Psoas muscle (tissue), 8 donors: ENCODE data around the gene DDX41. TPM values are rescaled to one million over a fixed set of nuclear protein-coding genes. Genes with fewer than 3 reads are reported as not detected.

Experiments used
- ATAC-seq, 4 donors: fragments of 200-7000 bp; cut with Tn5 transposase; one replicate each; pipeline ENCODE4 v1.9.1; 2020; ENCODE audit warnings: moderate library complexity in 3 of 4, mild to moderate bottlenecking in 2 of 4
- DNase-seq, 2 donors: peaks; one replicate each; pipeline ENCODE4 v3.0.0-alpha.2; 2020
- H3K27ac ChIP-seq: fragments of 200-600 bp; one replicate; pipeline ENCODE4 v1.8.0; 2022
- H3K27me3 ChIP-seq, 3 donors: fragments of 200-600 bp in 1 of 3; one replicate each; pipeline versions ENCODE4 v1.6.1 to v1.8.0; 2013 to 2022; ENCODE audit warnings: low read length in 2 of 3, mild to moderate bottlenecking in 2 of 3, moderate library complexity in 1 of 3; ENCODE audit not compliant: insufficient read depth in 3 of 3
- H3K36me3 ChIP-seq, 2 donors: fragments of 200-600 bp in 1 of 2; one replicate each; pipeline versions ENCODE4 v1.6.1 to v1.8.0; 2013 to 2022; ENCODE audit warnings: low read depth in 1 of 2, mild to moderate bottlenecking in 1 of 2, moderate library complexity in 1 of 2; ENCODE audit not compliant: insufficient read depth in 1 of 2
- H3K4me1 ChIP-seq: fragments of 200-600 bp; one replicate; pipeline ENCODE4 v1.8.0; 2022
- H3K4me3 ChIP-seq: fragments of 200-600 bp; one replicate; pipeline ENCODE4 v1.8.0; 2022; ENCODE audit warnings: mild to moderate bottlenecking
- H3K9me3 ChIP-seq: fragments of 200-600 bp; one replicate; pipeline ENCODE4 v1.8.0; 2022
- CTCF ChIP-seq: fragments of 200-600 bp; IDR thresholded peaks from one replicate; pipeline ENCODE4 v1.8.0; 2022; ENCODE audit warnings: antibody characterized with exemption
- WGBS, 3 donors: extraction: QIAGEN DNeasy Blood & Tissue Kit; methylation state at CpG; one replicate each; pipeline versions ENCODE4 v1.1.6 to v1.1.7; 2013; 5-methylcytosine and 5-hydroxymethylcytosine counted together
- intact Hi-C, 2 donors: fragments of 100-400 bp; cut with DNase I; formaldehyde crosslinking; loops; one replicate each; pipeline versions ENCODE4 v1.11.0 to v1.14.2; 2022
- polyA plus RNA-seq, 3 donors: library from polyadenylated mRNA; stranded (reverse); fragments of 200-250 nt; gene quantifications; one replicate each; pipeline ENCODE4 v1.2.3, GENCODE V29; 2013
- total RNA-seq, 4 donors: library from RNA; stranded (reverse); fragmentation: NEBNext Ultra II Directional in 2 of 4; extraction: Animal tissue kit (Norgen Biotek cat#: 25700) in 2 of 4; gene quantifications; one replicate each; pipeline versions ENCODE4 v1.2.1 to v1.2.4, GENCODE V29; 2021 to 2023
- donor health status: healthy with polysubstance abuse.
- donor health status: DM: no; HTN: no; CAD: no; lungs with moderate emphysema.
- donor health status: Bipolar disorder and iron deficiency.
- donor health status: healthy.
- donor health status: DM: yes; HTN: yes; CAD: no.
- donor health status: DM: no; HTN: no; CAD: no.
- donor health status: DM: no; HTN: no; CAD: no.
- donor health status: DM: yes; HTN: yes; CAD: no.

Gene DDX41
- total and polyA plus RNA-seq, 7 donors = 37.2 to 71.6 (median 41.0) TPM

- WGBS, 3 donors = 22 to 32% (median 29%) methylated on average over 4 of the region's 4 CpGs
- H3K27ac ChIP-seq = peak overlapping the region; percentile 56
These were observed 40.4 kb upstream of the DDX41 start for GRCh38 chr5:177557041-177557647.

GRCh38 chr5:177555665-177556064 lies 38.9 kb upstream of the DDX41 start:
- no peak for TF ChIP-seq CTCF
- no peak overlapping the region for H3K4me3 ChIP-seq
- intact Hi-C loops = no loop called here
- H3K27me3 ChIP-seq = no peaks in the 10 kb centered on the region
- DNase-seq (no peak), ATAC-seq (no peak)
- peaks cover 0 to 24% of the 10 kb centered on the region in 2 donors for H3K36me3 ChIP-seq
- no peaks in the 10 kb centered on the region for H3K9me3 ChIP-seq
- H3K4me1 ChIP-seq = peaks cover 32% of the 10 kb centered on the region
- H3K27ac ChIP-seq = peak overlapping the region; percentile 85
- WGBS, 3 donors = 79 to 92% (median 83%) methylated on average over 5 of the region's 5 CpGs

More at GRCh38 chr5:177557041-177557647, 40.4 kb upstream of the DDX41 start:
- H3K36me3 ChIP-seq = peaks cover 0 to 9% of the 10 kb centered on the region in 2 donors
- H3K27me3 ChIP-seq = no peaks in the 10 kb centered on the region
- no peak overlapping the region for H3K4me3 ChIP-seq
- DNase-seq (no peak), ATAC-seq (peak in 2 of 4 donors; percentile 24 to 42)
- peaks cover 27% of the 10 kb centered on the region for H3K4me1 ChIP-seq
- intact Hi-C loops = no loop called here
- TF ChIP-seq CTCF = no peak
- no peaks in the 10 kb centered on the region for H3K9me3 ChIP-seq

- WGBS, 3 donors = 34 to 56% (median 37%) methylated on average over 2 of the region's 2 CpGs
These were observed 38.5 kb upstream of the DDX41 start for GRCh38 chr5:177555228-177555627.

GRCh38 chr5:177554474-177555111 lies 37.8 kb upstream of the DDX41 start, which contains the start of gene FAM193B:
TSS of gene FAM193B (minus strand) at chr5:177554563. CDS start at chr5:177554458, 105 bp downstream.
- TF ChIP-seq CTCF = peak; percentile 13
- ATAC-seq (peak; percentile 93 to 94 (median 94)), DNase-seq (peak; percentile 93 to 97)
- Histone ChIP-seq H3K27me3 (no peaks in the 10 kb centered on the region), H3K9me3 (no peaks in the 10 kb centered on the region), H3K4me1 (peaks cover 42% of the 10 kb centered on the region), H3K27ac (peak within 1 kb of the TSS; percentile 85), H3K36me3 (peaks cover under 1 to 30% of the 10 kb centered on the region in 2 donors), H3K4me3 (peak within 1 kb of the TSS; percentile 83)
- WGBS, 3 donors = 5 to 9% (median 6%) methylated on average over 32 to 49 of the region's 49 CpGs
- intact Hi-C loops = no loop called here

More at GRCh38 chr5:177555228-177555627, 38.5 kb upstream of the DDX41 start:
- DNase-seq = no peak
- TF ChIP-seq CTCF = no peak
- ATAC-seq = peak in 3 of 4 donors; percentile 36 to 64 (median 60)
- Histone ChIP-seq H3K9me3 (no peaks in the 10 kb centered on the region), H3K27ac (peak overlapping the region; percentile 85), H3K36me3 (peaks cover 0 to 27% of the 10 kb centered on the region in 2 donors), H3K27me3 (no peaks in the 10 kb centered on the region), H3K4me1 (peaks cover 37% of the 10 kb centered on the region), H3K4me3 (peak overlapping the region; percentile 83)
- intact Hi-C loops = no loop called here
